Measurements from ENCODE around the gene FNTB.

FNTB gene

GRCh38 chr14:64986648-64987437 is at the start of gene FNTB:
FNTB (plus strand) TSS chr14:64986895; CDS start chr14:64986954, 59 bp downstream.
- DNase-seq (ENCODE audit: low spot score in 2 of 2): peak; percentile 83 to 88
- peaks cover 40% of the 10 kb centered on the region for H3K4me1 Mint-ChIP-seq
- H3K27ac Mint-ChIP-seq (ENCODE audit: low read depth): peak within 1 kb of the TSS; percentile 86
- ATAC-seq (replicated peaks; ENCODE audit: extremely low read depth, poor library complexity, severe bottlenecking): peak; percentile 92
- no peaks in the 10 kb centered on the region for H3K9me3 Mint-ChIP-seq
- H3K36me3 Mint-ChIP-seq (ENCODE audit: insufficient read depth): peaks cover 4% of the 10 kb centered on the region
- peaks cover 9% of the 10 kb centered on the region for H3K27me3 Mint-ChIP-seq
- H3K4me3 Mint-ChIP-seq: peak within 1 kb of the TSS; percentile 90

GRCh38 chr14:64937171-64937820 is 49.4 kb upstream of the FNTB start:
- DNase-seq (ENCODE audit: low spot score in 2 of 2) (no peak), ATAC-seq (replicated peaks; ENCODE audit: extremely low read depth, poor library complexity, severe bottlenecking) (no peak)
- Mint-ChIP-seq H3K4me3 (no peak overlapping the region), H3K9me3 (no peaks in the 10 kb centered on the region), H3K36me3 (ENCODE audit: insufficient read depth) (peaks cover 28% of the 10 kb centered on the region), H3K27me3 (no peaks in the 10 kb centered on the region), H3K27ac (ENCODE audit: low read depth) (peak overlapping the region; percentile 49), H3K4me1 (peaks cover 52% of the 10 kb centered on the region)

- no peak for ATAC-seq (replicated peaks; ENCODE audit: extremely low read depth, poor library complexity, severe bottlenecking)
- no peak for DNase-seq (ENCODE audit: low spot score in 2 of 2)
- H3K27ac Mint-ChIP-seq (ENCODE audit: low read depth): no peak overlapping the region
- H3K9me3 Mint-ChIP-seq: no peaks in the 10 kb centered on the region
- H3K27me3 Mint-ChIP-seq: no peaks in the 10 kb centered on the region
- H3K4me1 Mint-ChIP-seq: peaks cover 55% of the 10 kb centered on the region
- peaks cover 25% of the 10 kb centered on the region for H3K36me3 Mint-ChIP-seq (ENCODE audit: insufficient read depth)
- no peak overlapping the region for H3K4me3 Mint-ChIP-seq
Measured at GRCh38 chr14:64937821-64938193, 48.9 kb upstream of the FNTB start.

- Mint-ChIP-seq H3K27ac (ENCODE audit: low read depth) (peak overlapping the region; percentile 78), H3K4me1 (peaks cover 62% of the 10 kb centered on the region), H3K4me3 (no peak overlapping the region), H3K36me3 (ENCODE audit: insufficient read depth) (peaks cover 16% of the 10 kb centered on the region), H3K27me3 (no peaks in the 10 kb centered on the region), H3K9me3 (no peaks in the 10 kb centered on the region)
- DNase-seq (ENCODE audit: low spot score in 2 of 2) (no peak), ATAC-seq (replicated peaks; ENCODE audit: extremely low read depth, poor library complexity, severe bottlenecking) (no peak)
Measured at GRCh38 chr14:64938972-64939816, 47.5 kb upstream of the FNTB start.

GRCh38 chr14:64939817-64940190 is 46.9 kb upstream of the FNTB start:
- Mint-ChIP-seq H3K4me1 (peaks cover 60% of the 10 kb centered on the region), H3K9me3 (no peaks in the 10 kb centered on the region), H3K27me3 (no peaks in the 10 kb centered on the region), H3K36me3 (ENCODE audit: insufficient read depth) (peaks cover 16% of the 10 kb centered on the region), H3K4me3 (no peak overlapping the region), H3K27ac (ENCODE audit: low read depth) (peak overlapping the region; percentile 78)
- no peak for DNase-seq (ENCODE audit: low spot score in 2 of 2)
- no peak for ATAC-seq (replicated peaks; ENCODE audit: extremely low read depth, poor library complexity, severe bottlenecking)

- Mint-ChIP-seq H3K36me3 (ENCODE audit: insufficient read depth) (peaks cover 18% of the 10 kb centered on the region), H3K4me3 (no peak overlapping the region), H3K9me3 (no peaks in the 10 kb centered on the region), H3K27me3 (no peaks in the 10 kb centered on the region), H3K27ac (ENCODE audit: low read depth) (peak overlapping the region; percentile 54), H3K4me1 (peaks cover 59% of the 10 kb centered on the region)
- DNase-seq (ENCODE audit: low spot score in 2 of 2) (no peak), ATAC-seq (replicated peaks; ENCODE audit: extremely low read depth, poor library complexity, severe bottlenecking) (no peak)
Measured at GRCh38 chr14:64940336-64940910, 46.3 kb upstream of the FNTB start.

- H3K4me1 Mint-ChIP-seq: peaks cover 56% of the 10 kb centered on the region
- H3K4me3 Mint-ChIP-seq: no peak within 1 kb of the TSS
- no peaks in the 10 kb centered on the region for H3K9me3 Mint-ChIP-seq
- peak within 1 kb of the TSS; percentile 64 for H3K27ac Mint-ChIP-seq (ENCODE audit: low read depth)
- no peaks in the 10 kb centered on the region for H3K27me3 Mint-ChIP-seq
- H3K36me3 Mint-ChIP-seq (ENCODE audit: insufficient read depth): peaks cover 7% of the 10 kb centered on the region
- DNase-seq (ENCODE audit: low spot score in 2 of 2): no peak
- no peak for ATAC-seq (replicated peaks; ENCODE audit: extremely low read depth, poor library complexity, severe bottlenecking)
Measured at GRCh38 chr14:64942531-64943111, 44.1 kb upstream of the FNTB start, which contains the start of gene GPX2. GPX2 (minus strand) TSS chr14:64942745; CDS start chr14:64942726, 19 bp downstream.

GRCh38 chr14:64943556-64943955 is 43.1 kb upstream of the FNTB start:
- no peak overlapping the region for H3K4me3 Mint-ChIP-seq
- no peaks in the 10 kb centered on the region for H3K9me3 Mint-ChIP-seq
- H3K27ac Mint-ChIP-seq (ENCODE audit: low read depth): peak overlapping the region; percentile 64
- peaks cover 4% of the 10 kb centered on the region for H3K36me3 Mint-ChIP-seq (ENCODE audit: insufficient read depth)
- H3K4me1 Mint-ChIP-seq: peaks cover 57% of the 10 kb centered on the region
- DNase-seq (ENCODE audit: low spot score in 2 of 2) (no peak), ATAC-seq (replicated peaks; ENCODE audit: extremely low read depth, poor library complexity, severe bottlenecking) (no peak)
- no peaks in the 10 kb centered on the region for H3K27me3 Mint-ChIP-seq

- no peak for ATAC-seq (replicated peaks; ENCODE audit: extremely low read depth, poor library complexity, severe bottlenecking)
- H3K4me3 Mint-ChIP-seq: no peak overlapping the region
- no peaks in the 10 kb centered on the region for H3K27me3 Mint-ChIP-seq
- no peaks in the 10 kb centered on the region for H3K9me3 Mint-ChIP-seq
- peaks cover 4% of the 10 kb centered on the region for H3K36me3 Mint-ChIP-seq (ENCODE audit: insufficient read depth)
- no peak for DNase-seq (ENCODE audit: low spot score in 2 of 2)
- H3K4me1 Mint-ChIP-seq: peaks cover 53% of the 10 kb centered on the region
- H3K27ac Mint-ChIP-seq (ENCODE audit: low read depth): no peak overlapping the region
Measured at GRCh38 chr14:64944041-64944440, 42.7 kb upstream of the FNTB start.

- Mint-ChIP-seq H3K27ac (ENCODE audit: low read depth) (no peak overlapping the region), H3K27me3 (no peaks in the 10 kb centered on the region), H3K4me1 (peaks cover 46% of the 10 kb centered on the region), H3K4me3 (no peak overlapping the region), H3K9me3 (no peaks in the 10 kb centered on the region), H3K36me3 (ENCODE audit: insufficient read depth) (peaks cover 4% of the 10 kb centered on the region)
- DNase-seq (ENCODE audit: low spot score in 2 of 2) (no peak), ATAC-seq (replicated peaks; ENCODE audit: extremely low read depth, poor library complexity, severe bottlenecking) (no peak)
Measured at GRCh38 chr14:64944861-64945260, 41.8 kb upstream of the FNTB start.

GRCh38 chr14:64945431-64946178 is 41.1 kb upstream of the FNTB start:
- ATAC-seq (replicated peaks; ENCODE audit: extremely low read depth, poor library complexity, severe bottlenecking) (no peak), DNase-seq (ENCODE audit: low spot score in 2 of 2) (no peak)
- H3K27ac Mint-ChIP-seq (ENCODE audit: low read depth): no peak overlapping the region
- peaks cover 4% of the 10 kb centered on the region for H3K36me3 Mint-ChIP-seq (ENCODE audit: insufficient read depth)
- H3K9me3 Mint-ChIP-seq: no peaks in the 10 kb centered on the region
- H3K4me3 Mint-ChIP-seq: no peak overlapping the region
- no peaks in the 10 kb centered on the region for H3K27me3 Mint-ChIP-seq
- H3K4me1 Mint-ChIP-seq: peaks cover 40% of the 10 kb centered on the region

Data from central memory CD8-positive, alpha-beta T cell (primary cell).